Colon (tissue), 2 donors: ENCODE data around the gene COL4A1.

ENCODE experiments used
- FAIRE-seq: peaks from 2 replicates; lab custom pipeline; 2012; peaks lifted over from hg19 to GRCh38; lab: Jason Lieb, UNC
- donor health status: control.
- donor health status: control.

COL4A1 gene

GRCh38 chr13:110293037-110293436, 13.9 kb downstream of the COL4A1 start:
- no peak for FAIRE-seq

GRCh38 chr13:110291286-110291685, 15.7 kb downstream of the COL4A1 start:
- no peak for FAIRE-seq

GRCh38 chr13:110290826-110291225, 16.1 kb downstream of the COL4A1 start:
- FAIRE-seq = no peak

- no peak for FAIRE-seq
These were observed 16.8 kb downstream of the COL4A1 start for GRCh38 chr13:110290153-110290552.

- no peak for FAIRE-seq
These were observed 17.3 kb downstream of the COL4A1 start for GRCh38 chr13:110289661-110290060.

- no peak for FAIRE-seq
These were observed 17.8 kb downstream of the COL4A1 start for GRCh38 chr13:110289174-110289573.

GRCh38 chr13:110286833-110287819, 19.8 kb downstream of the COL4A1 start:
- no peak for FAIRE-seq

GRCh38 chr13:110285991-110286832, 20.7 kb downstream of the COL4A1 start:
- FAIRE-seq = no peak

- no peak for FAIRE-seq
These were observed 22.0 kb downstream of the COL4A1 start for GRCh38 chr13:110284779-110285484.

GRCh38 chr13:110283736-110284517, 23.0 kb downstream of the COL4A1 start:
- no peak for FAIRE-seq

- no peak for FAIRE-seq
These were observed 24.6 kb downstream of the COL4A1 start for GRCh38 chr13:110282316-110282841.

GRCh38 chr13:110281736-110282135, 25.2 kb downstream of the COL4A1 start:
- no peak for FAIRE-seq

- no peak for FAIRE-seq
These were observed 25.8 kb downstream of the COL4A1 start for GRCh38 chr13:110280985-110281688.

- no peak for FAIRE-seq
These were observed 26.6 kb downstream of the COL4A1 start for GRCh38 chr13:110280231-110280813.

GRCh38 chr13:110279684-110280083, 27.3 kb downstream of the COL4A1 start:
- FAIRE-seq = no peak

GRCh38 chr13:110278859-110279258, 28.1 kb downstream of the COL4A1 start:
- no peak for FAIRE-seq

GRCh38 chr13:110277357-110277975, 29.5 kb downstream of the COL4A1 start:
- no peak for FAIRE-seq

GRCh38 chr13:110276553-110276950, 30.4 kb downstream of the COL4A1 start:
- FAIRE-seq = no peak

GRCh38 chr13:110275931-110276552, 30.9 kb downstream of the COL4A1 start:
- FAIRE-seq = no peak
